Measurements from ENCODE around the gene DHPS.
A peak's percentile ranks its signal among the peaks of the same experiment; 100 is the strongest.
"Not testable (repeated sequence)": the region's sequence is repeated elsewhere in the genome, so short reads cannot be mapped to it uniquely, and the experiment has no call there.

DHPS gene

DNA sequence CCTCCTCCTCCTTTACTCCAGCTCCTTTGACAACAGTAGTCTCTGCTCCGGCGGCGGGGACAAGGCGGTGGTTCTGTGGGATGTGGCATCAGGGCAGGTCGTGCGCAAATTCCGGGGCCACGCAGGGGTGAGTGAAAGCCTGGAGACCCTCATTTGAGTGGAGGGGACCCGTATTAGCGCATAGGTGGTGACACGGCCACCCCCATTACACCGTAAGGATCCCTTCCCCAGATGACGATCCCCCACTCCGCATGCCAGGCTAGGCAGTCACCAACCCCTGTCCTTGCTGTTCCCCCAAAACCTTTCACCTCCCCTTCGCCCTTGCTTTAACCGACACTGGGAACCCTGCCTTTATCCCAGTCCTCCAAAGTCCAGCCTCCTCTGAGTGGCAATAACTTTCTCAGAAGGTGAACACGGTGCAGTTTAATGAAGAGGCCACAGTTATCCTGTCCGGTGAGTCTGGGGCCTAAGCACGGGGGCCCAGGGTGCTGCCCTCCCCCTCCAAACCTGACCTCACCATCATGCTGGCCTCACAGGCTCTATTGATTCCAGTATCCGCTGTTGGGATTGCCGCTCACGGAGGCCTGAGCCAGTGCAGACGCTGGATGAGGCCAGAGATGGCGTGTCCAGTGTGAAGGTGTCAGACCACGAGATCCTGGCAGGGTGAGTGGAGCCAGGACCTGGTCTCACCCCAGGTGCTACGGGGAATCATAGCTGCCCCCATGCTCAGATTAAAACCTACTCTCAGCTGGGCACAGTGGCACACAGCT lies 11.3 kb downstream of the DHPS start:
- no peak for DNase-seq

DNA sequence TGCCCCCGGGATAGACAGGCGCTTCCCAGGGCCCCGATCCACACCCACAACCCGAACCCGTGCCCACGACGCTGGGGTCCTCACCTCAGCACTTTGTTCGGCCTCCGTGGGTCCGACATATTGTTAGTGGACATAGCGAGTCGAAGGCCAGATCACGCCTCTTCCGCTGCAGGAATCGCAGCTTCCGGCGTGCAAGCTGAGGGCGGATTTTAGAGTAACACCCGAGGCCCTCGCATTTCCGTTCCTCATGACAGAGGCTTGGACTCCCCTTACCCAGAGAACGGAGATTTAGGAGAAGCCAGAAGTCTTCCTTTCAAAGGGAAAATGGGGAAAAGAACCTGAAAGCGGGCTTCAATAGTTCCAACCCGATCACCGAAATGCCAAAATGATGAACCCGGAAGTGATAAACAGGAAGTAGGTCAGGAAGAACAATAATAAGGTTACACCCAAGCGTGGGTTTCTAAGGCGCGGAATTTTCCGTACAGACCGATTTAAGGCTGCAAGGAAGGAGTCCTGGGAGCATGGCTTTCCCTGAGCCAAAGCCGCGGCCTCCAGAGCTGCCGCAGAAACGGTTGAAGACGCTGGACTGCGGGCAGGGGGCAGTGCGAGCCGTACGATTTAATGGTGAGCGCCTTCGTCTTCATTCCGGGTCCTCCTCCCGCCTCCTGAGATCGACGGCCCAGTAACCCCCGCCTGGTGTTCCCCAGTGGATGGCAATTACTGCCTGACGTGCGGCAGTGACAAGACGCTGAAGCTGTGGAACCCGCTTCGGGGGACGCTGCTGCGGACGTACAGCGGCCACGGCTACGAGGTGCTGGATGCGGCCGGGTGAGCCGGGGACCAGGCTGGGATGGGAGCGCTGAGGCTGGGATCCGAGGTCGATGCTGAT lies 12.2 kb downstream of the DHPS start:
- DNase-seq: peak; percentile 81

DNA sequence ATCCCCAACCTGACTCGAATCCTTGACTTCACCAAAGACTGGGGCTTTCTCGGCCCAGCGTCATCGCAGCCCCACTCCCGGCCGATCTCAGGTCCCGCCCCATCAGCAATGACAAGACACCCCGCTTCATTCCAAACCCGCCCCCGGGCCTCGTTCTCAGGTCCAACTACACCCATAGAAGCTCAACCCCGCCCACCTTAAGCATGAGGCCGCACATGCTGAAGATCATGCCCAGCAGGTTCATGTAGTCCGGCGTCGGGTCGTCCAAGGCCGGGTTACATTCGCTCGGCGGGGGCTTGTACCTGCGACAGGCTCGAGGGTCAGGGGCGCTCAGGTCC lies 12.8 kb downstream of the DHPS start:
- DNase-seq: peak; percentile 75

DNA sequence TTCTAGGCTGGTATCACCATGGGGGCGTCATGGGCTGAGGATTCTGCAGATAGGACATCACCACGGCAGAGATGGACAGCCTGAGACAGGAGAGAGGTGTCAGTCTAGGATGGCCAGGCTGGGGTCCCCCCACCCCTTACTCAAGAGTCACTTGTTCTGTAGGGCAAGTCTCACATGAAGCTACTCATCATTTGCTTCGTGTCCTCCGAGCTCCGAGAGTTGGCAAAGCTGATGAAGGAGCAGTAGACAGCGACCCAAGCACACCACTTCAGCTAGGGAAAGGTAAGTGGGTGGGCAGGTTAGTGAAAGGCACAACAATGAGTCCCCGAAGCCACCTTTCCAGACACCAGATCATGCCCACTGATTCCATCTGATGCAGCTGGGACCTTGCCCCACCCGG lies 13.3 kb downstream of the DHPS start:
- no peak for DNase-seq

DNA sequence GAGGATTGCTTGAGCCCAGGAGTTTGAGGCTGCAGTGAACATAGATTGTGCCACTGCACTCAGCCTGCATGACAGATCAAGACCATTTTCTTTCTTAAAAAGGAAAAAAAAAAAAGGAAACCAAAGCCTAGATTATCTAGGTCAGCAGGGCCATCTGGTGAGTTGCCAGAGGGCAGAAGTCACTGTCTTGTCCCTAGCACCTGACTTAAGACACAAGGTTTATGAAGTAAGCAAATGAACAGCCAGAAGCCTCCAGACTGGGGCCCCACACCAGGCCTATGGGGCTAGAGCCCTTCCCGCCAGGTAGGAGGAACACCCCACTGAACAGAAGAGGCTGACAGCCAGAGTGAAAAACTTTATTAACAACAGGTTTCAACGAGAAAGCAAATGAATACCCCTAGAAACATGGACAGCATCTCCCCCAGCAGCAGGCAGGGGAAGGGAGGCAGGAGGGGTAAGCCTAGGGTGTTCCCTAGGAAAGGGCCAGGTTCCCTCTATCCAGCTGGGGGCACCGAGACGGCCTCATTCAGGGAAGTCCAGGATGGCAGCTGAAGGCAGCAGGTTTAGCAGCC lies 13.9 kb downstream of the DHPS start:
- DNase-seq: no peak

DNA sequence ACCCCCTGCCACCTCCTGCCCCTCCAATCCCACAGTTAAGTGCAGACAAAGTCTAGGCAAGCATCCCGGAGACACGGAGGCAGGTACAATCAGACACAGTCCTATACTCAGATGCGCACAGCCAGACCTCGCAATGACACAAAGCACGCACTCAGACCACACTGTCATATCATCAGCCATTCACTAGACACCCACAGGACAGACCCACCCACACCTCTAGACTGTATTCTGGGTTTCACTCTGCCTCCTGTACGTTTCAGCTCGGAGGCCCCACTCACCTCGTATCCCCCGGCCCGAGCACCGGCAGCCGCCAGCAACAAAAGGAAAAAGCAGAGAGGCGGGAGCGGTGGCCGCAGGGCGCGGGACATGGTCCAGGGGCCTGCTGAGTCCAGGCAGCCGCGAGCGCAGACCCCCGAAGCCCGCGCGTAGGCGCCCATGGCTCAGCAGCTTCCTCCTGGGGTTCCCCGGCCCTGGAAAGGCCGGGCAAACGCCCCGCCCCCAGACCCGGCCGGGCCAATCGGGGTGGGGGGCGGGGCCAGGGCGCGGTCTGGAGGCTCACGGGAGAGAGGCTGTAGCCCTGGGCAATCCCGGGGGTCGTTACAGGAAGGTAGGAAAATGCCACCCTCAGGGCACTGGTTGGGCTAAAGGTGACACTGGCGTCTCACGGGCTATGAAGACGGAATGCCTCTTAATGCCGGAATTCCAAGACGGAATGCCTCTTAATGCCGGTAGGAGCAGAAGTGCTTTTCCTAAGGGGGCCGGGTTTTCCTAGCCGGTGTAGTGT lies 15.2 kb downstream of the DHPS start, which contains the start of the genes MAN2B1 and WDR83:
Gene MAN2B1, minus strand, starts transcription at position 478 of the 784 bp plus-strand sequence. Its CDS starts 41 bp downstream, at position 437.
Gene WDR83, plus strand, starts transcription at position 543 of the 784 bp plus-strand sequence. CDS start 2,984 bp downstream, outside the sequence.
- peak; percentile 83 for DNase-seq

DNA sequence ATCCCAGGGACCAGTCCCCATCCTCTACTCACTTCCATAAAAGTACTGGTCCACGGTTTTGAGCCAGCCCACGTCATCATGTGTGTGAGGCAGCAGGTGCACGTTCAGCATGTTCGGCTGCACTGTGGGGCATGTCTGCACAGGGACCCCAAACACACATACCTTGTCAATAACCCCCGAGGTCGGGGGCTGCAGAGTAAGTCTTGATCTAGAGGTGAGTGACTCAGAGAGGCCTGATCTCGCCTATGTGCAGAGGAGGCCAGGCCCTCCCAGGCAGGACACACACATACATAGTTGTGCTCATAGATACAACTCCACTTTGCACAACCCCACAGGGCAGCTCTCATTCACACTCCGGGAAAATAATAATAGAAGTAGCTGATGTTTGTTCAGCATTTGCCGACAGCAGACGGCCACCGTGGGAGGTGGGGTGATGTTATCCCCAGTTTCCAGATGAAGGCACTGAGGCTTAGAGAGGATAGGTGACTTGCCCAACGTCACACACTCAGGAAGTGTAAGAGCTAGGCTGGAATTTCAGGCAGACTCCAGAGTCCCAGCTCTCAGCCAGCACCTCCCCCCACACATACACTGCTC lies 15.9 kb downstream of the DHPS start:
- DNase-seq: no peak

DNA sequence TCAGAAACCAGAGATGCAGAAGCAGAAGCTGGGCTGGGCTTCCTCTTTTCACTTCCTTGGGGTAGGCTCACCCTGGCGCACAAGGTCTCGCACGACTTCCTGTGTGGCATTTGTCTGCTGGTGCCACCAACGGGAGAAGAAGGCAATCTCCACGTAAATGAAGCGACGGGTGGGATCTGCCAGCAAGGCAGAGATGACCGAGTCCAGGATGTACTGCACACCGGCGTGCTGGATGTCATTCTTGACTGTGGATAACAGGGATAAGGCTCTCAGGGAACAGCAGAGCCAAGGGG lies 16.5 kb downstream of the DHPS start:
- DNase-seq: peak; percentile 63

DNA sequence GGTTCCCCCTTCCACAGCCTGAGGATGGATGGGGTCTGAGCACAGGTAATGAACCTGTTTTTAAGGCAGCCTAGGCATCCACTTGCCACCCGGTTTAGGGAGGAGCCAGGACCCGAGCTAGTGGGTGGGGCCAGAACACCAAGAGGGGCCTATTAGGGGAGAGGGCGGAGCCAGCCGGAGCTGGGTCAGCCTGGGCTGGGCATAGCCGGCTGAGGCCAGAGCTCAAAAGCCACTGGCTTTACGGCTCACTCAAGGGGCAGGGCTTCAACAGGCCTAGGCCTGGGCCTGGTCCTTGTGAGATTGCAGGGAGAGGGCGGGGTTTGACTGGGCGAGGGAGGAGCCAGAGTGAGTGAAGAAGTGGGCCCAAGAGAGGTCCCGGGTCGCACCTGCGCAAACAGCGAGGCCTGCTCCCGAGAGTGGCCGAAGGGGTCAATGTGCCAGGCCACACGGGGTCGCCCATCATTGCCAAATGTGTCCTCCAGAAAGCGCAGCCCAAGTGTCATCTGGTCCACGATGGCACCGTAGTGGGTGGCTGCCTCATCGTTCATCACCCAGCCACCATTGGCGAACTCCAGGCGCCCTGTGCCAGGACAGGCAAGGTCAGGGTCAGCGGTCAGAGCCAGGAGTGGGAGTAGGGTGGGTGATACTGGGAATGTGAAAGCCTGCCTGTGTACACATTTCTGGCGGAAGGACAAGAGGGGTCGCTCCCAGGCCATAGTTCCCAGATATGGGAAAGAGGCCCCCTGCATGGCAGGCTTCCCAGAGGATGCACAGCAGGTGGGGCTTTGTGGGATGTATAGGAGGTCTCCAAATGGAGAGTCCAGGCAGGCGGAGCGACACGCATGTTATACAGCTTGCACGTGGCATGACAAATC lies 17.0 kb downstream of the DHPS start:
- no peak for DNase-seq

DNA sequence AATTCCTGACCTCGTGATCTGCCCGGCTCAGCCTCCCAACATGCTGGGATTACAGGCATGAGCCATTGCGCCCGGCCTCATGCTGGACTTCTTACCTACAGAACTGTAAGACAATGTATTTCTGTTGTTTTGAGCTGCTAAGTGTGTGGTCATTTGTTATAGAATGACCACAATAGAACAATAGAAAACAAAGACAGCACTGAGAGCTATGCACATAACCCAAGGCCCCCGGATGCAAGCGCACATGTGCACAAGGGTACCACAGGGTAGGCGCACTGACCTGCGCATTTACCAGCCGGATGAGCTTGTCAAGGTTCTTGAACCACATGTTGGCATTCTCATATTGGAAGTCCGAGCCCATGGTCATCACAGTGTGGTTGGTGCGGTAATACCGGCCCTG lies 20.7 kb downstream of the DHPS start:
- no peak for DNase-seq

DNA sequence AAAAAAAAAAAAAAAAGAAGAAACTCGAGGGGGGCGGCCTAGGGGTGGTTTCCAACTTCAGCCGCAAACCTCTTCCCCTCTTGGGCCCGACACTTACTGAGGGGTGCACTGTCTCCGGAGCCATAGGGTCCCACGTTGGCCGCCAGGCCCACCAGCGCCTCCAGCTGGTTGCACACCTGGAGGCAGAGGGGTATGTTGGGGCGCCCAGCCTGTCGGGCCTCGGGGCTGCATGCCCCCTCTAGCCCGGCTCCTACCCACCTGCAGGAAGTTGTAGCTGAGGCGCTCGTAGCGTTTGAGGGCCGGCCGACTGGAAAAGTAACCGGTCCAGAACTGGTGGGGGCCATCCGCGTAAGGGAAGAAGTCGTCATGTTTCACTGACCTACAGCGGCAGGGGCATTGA lies 23.7 kb downstream of the DHPS start:
- DNase-seq: no peak

DNA sequence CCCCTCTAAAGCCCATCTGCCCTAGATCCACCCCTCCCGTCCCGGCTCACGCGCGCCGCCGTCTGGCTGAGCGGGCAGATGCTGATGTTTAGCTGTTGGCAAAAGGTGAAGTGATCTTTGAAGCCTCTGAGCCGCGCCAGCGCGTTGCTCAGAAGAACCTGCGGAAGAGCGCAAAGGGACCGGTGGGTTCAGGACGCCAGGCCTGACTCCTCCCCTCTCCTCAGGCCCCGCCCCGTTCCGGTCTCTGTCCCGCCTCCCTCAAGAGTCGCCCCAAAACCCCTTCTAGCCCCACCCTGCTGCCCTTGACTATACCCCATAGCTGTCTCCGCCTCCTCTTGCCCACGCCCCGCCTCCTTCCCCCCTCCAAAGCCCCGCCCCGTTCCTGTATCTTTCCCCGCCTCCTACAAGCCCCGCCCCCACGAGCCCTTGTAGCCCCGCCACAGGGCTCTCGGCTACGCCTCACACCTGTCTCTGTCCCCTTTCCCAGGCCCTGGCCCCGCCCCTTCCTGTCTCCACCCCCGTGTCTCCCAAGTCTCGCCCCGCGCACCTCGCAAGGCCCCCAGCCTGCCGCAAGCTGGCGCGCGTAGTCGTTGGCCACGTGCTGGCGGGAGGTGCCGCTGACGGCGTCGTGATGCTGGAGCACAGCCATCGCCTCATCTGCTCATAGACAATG lies 24.6 kb downstream of the DHPS start:
- DNase-seq: no peak

DNA sequence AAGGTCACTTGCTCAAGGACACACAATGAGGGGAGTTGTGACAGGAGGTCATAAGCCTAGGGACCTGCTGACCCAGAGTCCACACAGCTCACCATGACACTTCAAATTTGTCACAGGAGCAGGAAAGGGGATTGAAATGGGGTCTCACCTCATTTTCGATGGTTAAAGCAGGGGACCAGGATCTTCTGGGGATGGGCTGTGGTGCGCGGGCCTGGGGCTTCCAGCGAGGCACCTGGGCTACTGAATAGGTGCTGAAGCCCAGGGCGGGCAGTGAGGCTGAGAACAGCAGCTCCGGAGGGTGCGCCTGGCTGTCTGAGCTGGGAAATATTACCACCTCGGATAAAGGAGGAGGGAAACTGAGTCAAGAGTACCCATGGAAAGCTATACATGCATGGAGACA lies 26.1 kb downstream of the DHPS start:
- no peak for DNase-seq

DNA sequence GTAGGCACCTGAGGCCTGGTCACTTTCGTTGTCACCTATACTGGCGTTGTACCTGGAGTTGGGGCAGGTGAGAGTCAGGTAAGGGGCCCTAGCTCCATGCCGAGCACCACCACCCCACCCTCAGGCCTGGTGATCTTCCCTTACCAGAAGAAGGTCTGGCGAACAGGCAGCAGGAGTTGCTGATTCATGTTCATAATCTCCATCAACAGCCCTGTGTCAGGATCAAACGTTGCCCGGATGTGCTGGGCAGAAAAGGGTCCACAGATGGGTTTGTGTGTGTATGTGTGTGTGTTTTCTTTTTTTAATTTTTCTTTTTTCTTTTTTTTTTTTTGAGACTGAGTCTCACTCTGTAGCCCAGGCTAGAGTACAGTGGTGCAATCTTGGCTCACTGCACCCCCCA lies 29.5 kb downstream of the DHPS start:
- DNase-seq: no peak

DNA sequence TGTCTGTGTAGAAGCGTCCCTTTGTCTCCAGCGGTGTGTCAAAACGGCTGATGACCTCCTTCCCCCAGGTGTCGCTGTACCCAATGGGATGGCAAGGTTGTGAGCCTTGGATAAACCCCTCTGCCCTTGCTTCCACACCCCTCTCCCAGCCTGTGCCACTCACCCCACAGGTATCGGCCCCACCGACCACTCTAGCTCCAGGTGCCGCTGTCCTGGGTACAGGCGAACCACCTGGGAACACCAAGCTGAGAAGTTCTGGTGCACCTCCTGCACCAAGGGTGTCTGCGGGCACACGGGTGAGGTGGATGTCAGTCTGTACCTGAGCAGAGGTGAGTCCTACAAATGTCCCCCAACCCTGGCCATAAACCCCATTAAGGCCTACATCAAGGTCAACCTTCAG lies 31.7 kb downstream of the DHPS start:
- no peak for DNase-seq

DNA sequence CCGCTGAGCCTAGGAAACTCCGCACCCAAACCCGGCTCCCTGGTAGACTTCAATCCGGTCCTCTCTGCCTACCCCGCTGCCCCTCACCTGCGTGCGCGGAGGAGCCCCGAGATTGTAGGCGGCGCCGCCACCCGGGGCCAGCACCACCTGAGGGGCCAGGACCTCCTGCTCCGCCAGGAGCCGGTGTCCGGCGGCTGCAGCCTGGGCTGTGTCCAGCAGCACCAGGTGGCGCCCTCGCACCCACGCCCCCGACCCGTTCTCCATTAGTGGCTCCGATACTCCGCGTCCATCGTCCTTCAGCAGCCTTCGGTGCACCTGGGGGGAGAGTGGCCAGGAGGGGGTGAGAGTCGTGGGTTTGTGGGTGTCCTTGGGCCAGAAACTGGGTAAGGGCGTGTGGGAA lies 33.6 kb downstream of the DHPS start:
- no peak for DNase-seq

DNA sequence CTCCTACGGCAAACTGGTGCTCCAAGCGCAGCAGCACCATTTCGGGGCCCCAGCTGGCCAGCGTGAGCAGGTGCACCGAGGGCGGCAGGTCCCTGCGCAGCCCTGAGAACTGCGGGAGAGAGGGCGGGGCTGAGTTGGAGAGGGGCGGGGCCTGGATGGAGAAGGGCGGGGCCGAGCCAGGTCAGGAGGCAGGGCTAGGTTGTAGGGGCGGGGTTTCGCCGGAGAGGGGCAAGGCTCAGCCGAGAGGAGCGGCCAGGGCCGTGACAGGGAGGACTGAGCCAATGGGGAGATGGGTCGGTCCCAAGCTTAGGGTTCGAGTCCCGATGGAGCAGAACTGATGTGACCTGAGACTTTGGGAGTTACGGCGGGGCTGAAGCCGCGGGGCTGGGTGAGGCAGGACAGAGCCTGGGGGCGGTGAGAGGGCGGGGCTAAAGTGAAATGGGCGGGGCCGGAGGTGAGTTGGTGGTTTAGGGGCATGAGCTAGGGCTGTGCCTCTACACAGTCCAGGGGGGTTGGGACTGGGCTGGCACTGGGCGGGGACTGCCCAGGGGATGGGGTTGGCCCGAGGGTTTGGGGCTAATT lies 34.1 kb downstream of the DHPS start:
- peak; percentile 19 for DNase-seq

DNA sequence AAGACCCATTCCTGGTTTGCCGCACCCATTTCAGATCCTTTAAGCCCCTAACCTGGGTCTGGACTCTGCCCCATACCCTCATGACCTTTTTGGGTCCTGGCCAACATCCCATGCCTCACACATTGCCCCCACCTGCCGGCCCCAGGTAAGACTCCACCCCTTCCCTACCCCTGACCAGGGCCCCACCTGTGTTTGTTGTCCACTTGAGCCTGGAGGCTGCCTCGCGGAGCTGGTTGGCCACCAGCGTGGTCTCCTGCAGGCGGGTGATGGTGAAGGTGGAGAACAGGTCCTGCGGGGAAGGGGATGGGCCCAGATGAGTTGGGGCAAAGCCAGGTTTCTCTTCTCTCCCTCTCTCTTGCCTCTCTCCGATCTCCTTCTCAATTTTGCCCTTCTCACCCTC lies 34.6 kb downstream of the DHPS start:
- DNase-seq: no peak

DNA sequence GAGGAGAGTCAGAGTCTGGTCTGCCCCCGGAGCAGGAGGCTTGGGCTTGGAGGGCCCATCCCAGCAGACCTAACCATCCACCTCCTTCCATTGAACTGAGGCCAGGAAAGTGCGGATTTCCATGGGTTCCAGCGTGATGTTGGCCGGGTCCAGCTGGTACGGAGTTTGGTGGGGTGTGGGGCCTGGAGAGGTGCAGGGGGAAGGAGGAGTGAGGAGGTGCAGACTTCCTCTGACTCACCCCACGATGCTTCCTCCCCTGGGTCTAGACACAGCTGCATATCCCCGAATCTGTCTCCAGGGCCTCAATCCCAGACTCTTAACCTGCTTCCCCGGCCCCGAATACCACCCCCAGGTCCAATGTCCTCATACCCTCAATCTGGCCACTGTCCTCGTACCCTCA lies 35.1 kb downstream of the DHPS start:
- DNase-seq: no peak

DNA sequence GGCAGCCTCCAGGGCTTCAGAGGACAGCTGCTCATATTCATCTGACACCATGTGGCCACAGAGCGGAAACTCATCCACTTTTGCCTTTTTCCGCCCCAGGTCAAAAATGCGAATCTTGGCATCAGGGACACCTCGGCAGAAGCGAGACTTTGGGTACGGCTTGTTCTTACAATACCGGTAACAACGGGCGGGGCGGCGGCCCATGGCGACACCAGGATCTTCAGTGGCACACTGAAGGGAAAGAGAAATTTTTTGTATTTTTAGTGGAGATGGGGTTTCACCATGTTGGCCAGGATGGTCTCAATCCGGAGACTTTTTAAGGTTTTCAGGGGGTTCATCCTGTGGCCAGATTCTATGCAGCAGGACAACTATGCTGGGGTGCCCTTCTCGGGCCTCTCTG lies 38.0 kb downstream of the DHPS start:
- DNase-seq: not testable (repeated sequence)

DNA sequence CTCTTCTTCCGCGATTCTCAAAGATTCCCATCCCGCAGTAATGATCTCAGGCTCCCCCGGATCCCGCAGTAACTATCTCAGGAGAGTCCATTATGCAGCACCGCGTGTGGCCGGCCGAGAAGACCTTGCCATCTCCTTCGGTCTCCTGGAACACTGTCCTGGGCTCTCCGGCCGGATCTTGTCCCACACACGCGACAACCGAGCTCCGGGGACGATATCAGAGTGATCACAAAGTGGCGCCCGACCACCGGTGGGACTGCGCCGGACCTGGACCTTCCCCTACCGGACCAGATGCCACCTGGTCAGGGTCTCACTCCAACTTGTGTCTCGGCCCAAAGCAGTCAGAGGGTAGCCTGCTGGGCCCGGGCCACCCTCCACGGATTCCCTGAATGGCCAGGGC lies 39.2 kb downstream of the DHPS start:
- no peak for DNase-seq

Measured in stimulated activated CD4-positive, alpha-beta T cell treated with anti-CD3 and anti-CD28 coated beads, Interleukin-4, amount 100 ng/mL, for 24 hours (primary cell).